Kidney epithelial cell (primary cell): ENCODE data around the gene TCERG1. TPM values are rescaled to one million over a fixed set of nuclear protein-coding genes. Genes with fewer than 3 reads are reported as not detected.

ENCODE experiments used
- DNase-seq: peaks from one replicate; pipeline ENCODE4 v3.0.0-alpha.2; 2010; ENCODE audit warnings: low read depth
- H3K27me3 ChIP-seq: 2 replicates; pipeline ENCODE4 v1.6.0; 2011; ENCODE audit warnings: low read length; ENCODE audit not compliant: control insufficient read depth, insufficient read depth
- H3K36me3 ChIP-seq: 2 replicates; pipeline ENCODE4 v1.5.1; 2011; ENCODE audit warnings: low read length; ENCODE audit not compliant: control insufficient read depth, insufficient read depth
- H3K4me3 ChIP-seq: 2 replicates; pipeline ENCODE4 v1.5.1; 2011; ENCODE audit warnings: low read depth, mild to moderate bottlenecking, control low read depth, low read length
- total RNA-seq: library from RNA; depleted of rRNA; stranded (reverse); fragments of >200 nt; gene quantifications from 2 replicates; pipeline ENCODE4 v1.2.3, GENCODE V29; 2015
- TF ChIP-seq, protein P1 (sequence below): IDR thresholded peaks from 2 replicates; pipeline ENCODE4 v1.5.1; 2011; ENCODE audit warnings: mild to moderate bottlenecking, moderate library complexity, low read length, control low read depth, inconsistent platforms; ENCODE audit not compliant: insufficient read depth, poor library complexity, severe bottlenecking

TCERG1 gene
- total RNA-seq: 50.1 and 55.0 TPM in 2 replicates

- H3K27me3 ChIP-seq: no peaks in the 10 kb centered on the region
- peak within 1 kb of the TSS; percentile 76 for H3K4me3 ChIP-seq
- peak; percentile 98 for DNase-seq
- H3K36me3 ChIP-seq: no peaks in the 10 kb centered on the region
- TF ChIP-seq, protein P1, sequence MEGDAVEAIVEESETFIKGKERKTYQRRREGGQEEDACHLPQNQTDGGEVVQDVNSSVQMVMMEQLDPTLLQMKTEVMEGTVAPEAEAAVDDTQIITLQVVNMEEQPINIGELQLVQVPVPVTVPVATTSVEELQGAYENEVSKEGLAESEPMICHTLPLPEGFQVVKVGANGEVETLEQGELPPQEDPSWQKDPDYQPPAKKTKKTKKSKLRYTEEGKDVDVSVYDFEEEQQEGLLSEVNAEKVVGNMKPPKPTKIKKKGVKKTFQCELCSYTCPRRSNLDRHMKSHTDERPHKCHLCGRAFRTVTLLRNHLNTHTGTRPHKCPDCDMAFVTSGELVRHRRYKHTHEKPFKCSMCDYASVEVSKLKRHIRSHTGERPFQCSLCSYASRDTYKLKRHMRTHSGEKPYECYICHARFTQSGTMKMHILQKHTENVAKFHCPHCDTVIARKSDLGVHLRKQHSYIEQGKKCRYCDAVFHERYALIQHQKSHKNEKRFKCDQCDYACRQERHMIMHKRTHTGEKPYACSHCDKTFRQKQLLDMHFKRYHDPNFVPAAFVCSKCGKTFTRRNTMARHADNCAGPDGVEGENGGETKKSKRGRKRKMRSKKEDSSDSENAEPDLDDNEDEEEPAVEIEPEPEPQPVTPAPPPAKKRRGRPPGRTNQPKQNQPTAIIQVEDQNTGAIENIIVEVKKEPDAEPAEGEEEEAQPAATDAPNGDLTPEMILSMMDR: peak; percentile 81
Observed at GRCh38 chr5:146446861-146447733, at the start of gene TCERG1. TSS of gene TCERG1 (plus strand) at chr5:146447333. CDS start at chr5:146447350, 17 bp downstream.

DNA sequence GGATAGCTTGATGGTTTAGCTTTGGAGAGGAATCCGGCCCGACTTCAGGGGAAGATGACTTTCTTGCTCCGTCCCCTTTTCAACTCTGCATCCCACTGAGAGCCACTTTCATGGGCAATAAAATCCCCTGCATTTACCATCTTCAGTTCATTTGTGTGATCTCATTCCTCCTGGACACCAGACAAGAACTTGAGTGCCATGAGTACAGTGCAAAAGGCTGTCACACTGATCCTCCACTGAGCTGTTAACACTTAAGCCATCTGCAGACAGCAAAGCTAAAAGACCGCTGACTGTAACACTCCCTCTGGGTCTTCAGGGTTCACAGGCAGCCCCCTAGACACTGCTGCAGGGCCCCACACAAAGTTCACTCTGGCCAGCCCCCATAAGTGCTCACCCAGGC lies 48.3 kb upstream of the TCERG1 start:
- TF ChIP-seq, protein P1: no peak
- Histone ChIP-seq H3K4me3 (no peak overlapping the region), H3K36me3 (no peaks in the 10 kb centered on the region), H3K27me3 (peaks cover 23% of the 10 kb centered on the region)
- DNase-seq: no peak

- no peak overlapping the region for H3K4me3 ChIP-seq
- no peaks in the 10 kb centered on the region for H3K36me3 ChIP-seq
- TF ChIP-seq, protein P1: no peak
- peaks cover 18% of the 10 kb centered on the region for H3K27me3 ChIP-seq
- DNase-seq: no peak
Observed at GRCh38 chr5:146399481-146399880, 47.7 kb upstream of the TCERG1 start.

DNA sequence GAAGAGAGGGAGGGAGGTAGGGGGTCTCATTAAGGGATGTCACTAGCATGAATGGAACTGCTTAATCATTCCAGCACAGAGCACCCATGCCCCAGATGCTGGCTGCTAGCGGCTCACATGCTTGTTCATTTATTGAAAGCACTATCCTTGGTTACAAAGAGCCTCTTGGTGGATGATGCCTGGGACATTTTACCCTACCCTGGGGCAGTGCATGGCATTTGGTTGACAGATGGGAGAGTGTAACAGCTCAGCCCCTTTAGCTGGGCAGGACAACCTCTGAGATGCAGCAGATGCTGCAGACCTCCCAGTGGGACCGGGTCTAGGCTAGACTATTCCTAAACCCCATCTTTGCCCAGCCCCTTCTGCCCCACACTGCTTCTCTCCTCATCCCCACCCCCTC lies 46.9 kb upstream of the TCERG1 start:
- H3K36me3 ChIP-seq: no peaks in the 10 kb centered on the region
- TF ChIP-seq, protein P1: no peak
- no peak overlapping the region for H3K4me3 ChIP-seq
- H3K27me3 ChIP-seq: peaks cover 18% of the 10 kb centered on the region
- DNase-seq: no peak

DNA sequence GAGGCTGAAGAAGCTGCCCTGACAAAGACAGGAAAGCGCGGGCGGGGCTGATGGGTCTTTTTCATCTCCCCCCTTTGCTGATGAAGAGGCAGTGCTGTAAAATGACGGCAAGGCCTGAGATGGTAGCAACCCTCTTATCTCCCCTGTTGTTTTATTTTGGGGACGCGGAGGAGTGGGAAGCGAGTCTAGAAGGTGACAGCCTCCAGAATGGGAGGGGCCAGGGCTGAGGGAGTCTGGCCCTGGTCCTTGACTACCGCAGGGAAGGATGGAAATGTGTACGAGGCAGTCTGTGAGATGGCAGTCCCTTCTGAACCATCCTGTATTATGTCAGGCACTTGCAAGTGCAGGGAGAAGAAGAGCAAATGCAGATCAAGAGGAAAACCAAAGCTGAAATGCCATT lies 46.1 kb upstream of the TCERG1 start:
- Histone ChIP-seq H3K36me3 (no peaks in the 10 kb centered on the region), H3K4me3 (no peak overlapping the region), H3K27me3 (peaks cover 18% of the 10 kb centered on the region)
- no peak for DNase-seq
- TF ChIP-seq, protein P1: no peak

GRCh38 chr5:146402949-146403348 lies 44.2 kb upstream of the TCERG1 start:
- no peak for DNase-seq
- TF ChIP-seq, protein P1: no peak
- Histone ChIP-seq H3K36me3 (no peaks in the 10 kb centered on the region), H3K27me3 (peaks cover 18% of the 10 kb centered on the region), H3K4me3 (no peak overlapping the region)
